Spleen (tissue), 7 donors: ENCODE results near the gene AKIP1.
"Not testable (repeated sequence)": the region's sequence is repeated elsewhere in the genome, so short reads cannot be mapped to it uniquely, and the experiment has no call there.

Source experiments
- POLR2AphosphoS5 ChIP-seq, 3 donors: sonication (generic); formaldehyde crosslinking; IDR thresholded peaks; one replicate each; pipeline ENCODE4 v1.5.1; 2017; ENCODE audit warnings: antibody characterized with exemption in 3 of 3
- TF ChIP-seq, protein P1 (sequence below), 11 experiments: fragments of 200-600 bp in 7 of 11; fragments of 450-650 bp in 4 of 11; sonication (generic) in 4 of 11; IDR thresholded peaks in 8 of 11; conservative IDR thresholded peaks in 3 of 11; 1 replicate in 7 of 11; 2 replicates in 4 of 11; pipeline versions ENCODE4 v1.4.0 to v1.8.0; 2016 to 2021; ENCODE audit warnings: antibody characterized with exemption in 11 of 11, inconsistent platforms in 4 of 11, mild to moderate bottlenecking in 1 of 11
- donor health status: DM: no; HTN: no; CAD: no; lungs with moderate emphysema.
- donor health status: DM: no; HTN: no; CAD: no.
- donor health status: DM: no; HTN: no; CAD: no.

DNA sequence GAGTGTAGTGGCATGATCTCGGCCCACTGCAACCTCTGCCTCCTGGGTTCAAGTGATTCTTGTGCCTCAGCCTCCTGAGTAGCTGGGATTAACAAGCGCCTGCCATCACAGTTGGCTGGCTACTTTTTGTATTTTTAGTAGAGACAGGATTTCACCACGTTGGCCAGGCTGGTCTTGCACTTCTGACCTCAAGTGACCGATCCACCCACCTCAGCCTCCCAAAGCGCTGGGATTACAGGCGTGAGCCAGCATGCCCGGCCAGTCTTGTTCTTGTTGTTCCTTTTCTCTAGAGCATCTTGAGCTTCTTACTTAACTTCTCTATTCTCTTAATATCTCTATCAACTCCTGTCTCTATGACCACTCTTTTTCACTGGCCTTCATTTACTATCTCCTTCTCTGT lies 29.4 kb upstream of the AKIP1 start:
- TF ChIP-seq, protein P1, sequence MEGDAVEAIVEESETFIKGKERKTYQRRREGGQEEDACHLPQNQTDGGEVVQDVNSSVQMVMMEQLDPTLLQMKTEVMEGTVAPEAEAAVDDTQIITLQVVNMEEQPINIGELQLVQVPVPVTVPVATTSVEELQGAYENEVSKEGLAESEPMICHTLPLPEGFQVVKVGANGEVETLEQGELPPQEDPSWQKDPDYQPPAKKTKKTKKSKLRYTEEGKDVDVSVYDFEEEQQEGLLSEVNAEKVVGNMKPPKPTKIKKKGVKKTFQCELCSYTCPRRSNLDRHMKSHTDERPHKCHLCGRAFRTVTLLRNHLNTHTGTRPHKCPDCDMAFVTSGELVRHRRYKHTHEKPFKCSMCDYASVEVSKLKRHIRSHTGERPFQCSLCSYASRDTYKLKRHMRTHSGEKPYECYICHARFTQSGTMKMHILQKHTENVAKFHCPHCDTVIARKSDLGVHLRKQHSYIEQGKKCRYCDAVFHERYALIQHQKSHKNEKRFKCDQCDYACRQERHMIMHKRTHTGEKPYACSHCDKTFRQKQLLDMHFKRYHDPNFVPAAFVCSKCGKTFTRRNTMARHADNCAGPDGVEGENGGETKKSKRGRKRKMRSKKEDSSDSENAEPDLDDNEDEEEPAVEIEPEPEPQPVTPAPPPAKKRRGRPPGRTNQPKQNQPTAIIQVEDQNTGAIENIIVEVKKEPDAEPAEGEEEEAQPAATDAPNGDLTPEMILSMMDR (IDR thresholded peaks at IDR 0.05 in 8 of 11, conservative IDR thresholded peaks at IDR 0.05 in 3 of 11), result not testable (repeated sequence)
- not testable (repeated sequence) for TF ChIP-seq POLR2AphosphoS5 (IDR thresholded peaks at IDR 0.05)
